IPS DF 4.7 (cell line): ENCODE data around the gene TMX2.
"Not testable (repeated sequence)": the region's sequence is repeated elsewhere in the genome, so short reads cannot be mapped to it uniquely, and the experiment has no call there.

Experiments
- DNase-seq: peaks from one replicate; pipeline ENCODE4 v3.0.0-alpha.2; 2013; ENCODE audit warnings: low spot score; ENCODE audit errors: extremely low read depth

TMX2 gene

GRCh38 chr11:57713835-57714234 is 1.4 kb downstream of the TMX2 start:
- DNase-seq = no peak

- not testable (repeated sequence) for DNase-seq
Observed at GRCh38 chr11:57716726-57717125, 4.3 kb downstream of the TMX2 start.

GRCh38 chr11:57727185-57727584 is 14.8 kb downstream of the TMX2 start:
- no peak for DNase-seq

- no peak for DNase-seq
Observed at GRCh38 chr11:57728829-57729228, 16.4 kb downstream of the TMX2 start.

GRCh38 chr11:57729479-57729878 is 17.1 kb downstream of the TMX2 start:
- no peak for DNase-seq

GRCh38 chr11:57732661-57733060 is 20.3 kb downstream of the TMX2 start:
- no peak for DNase-seq

GRCh38 chr11:57735619-57736298 is 23.4 kb downstream of the TMX2 start:
- no peak for DNase-seq

- DNase-seq = peak; percentile 94
Observed at GRCh38 chr11:57741132-57742086, 29.0 kb downstream of the TMX2 start, which contains the start of gene SELENOH. TSS of gene SELENOH (plus strand) at chr11:57741491. CDS start at chr11:57741596, 105 bp downstream.

- DNase-seq = no peak
Observed at GRCh38 chr11:57742087-57742452, 29.7 kb downstream of the TMX2 start.

GRCh38 chr11:57744357-57744756 is 32.0 kb downstream of the TMX2 start:
- no peak for DNase-seq

GRCh38 chr11:57745206-57745605 is 32.8 kb downstream of the TMX2 start:
- no peak for DNase-seq

- DNase-seq = no peak
Observed at GRCh38 chr11:57746920-57747319, 34.5 kb downstream of the TMX2 start.

- no peak for DNase-seq
Observed at GRCh38 chr11:57751176-57751575, 38.8 kb downstream of the TMX2 start.

- no peak for DNase-seq
Observed at GRCh38 chr11:57751676-57752253, 39.4 kb downstream of the TMX2 start, which contains the start of gene BTBD18. TSS of gene BTBD18 (minus strand) at chr11:57751819. CDS start at chr11:57751188, 631 bp downstream.

GRCh38 chr11:57752954-57753353 is 40.6 kb downstream of the TMX2 start:
- no peak for DNase-seq

GRCh38 chr11:57758174-57758573 is 45.8 kb downstream of the TMX2 start:
- DNase-seq = no peak

GRCh38 chr11:57761301-57762234 is 49.2 kb downstream of the TMX2 start, which contains the start of gene CTNND1:
TSS of gene CTNND1 (plus strand) at chr11:57761802. CDS start at chr11:57791479, 29,677 bp downstream.
- no peak for DNase-seq

- DNase-seq = no peak
Observed at GRCh38 chr11:57762235-57762861, 50.0 kb downstream of the TMX2 start.

- DNase-seq = no peak
Observed at GRCh38 chr11:57763568-57763967, 51.2 kb downstream of the TMX2 start.

- DNase-seq = no peak
Observed at GRCh38 chr11:57764021-57764420, 51.6 kb downstream of the TMX2 start.
